HG03135 (cell line): ENCODE data around the gene RUFY1.
A peak's percentile ranks its signal among the peaks of the same experiment; 100 is the strongest.

Source experiments
- ATAC-seq: cut with Tn5 transposase; IDR thresholded peaks from one replicate; pipeline ENCODE4 v1.9.1; 2021; ENCODE audit warnings: mild to moderate bottlenecking, moderate library complexity; ENCODE audit not compliant: unreplicated experiment

Gene RUFY1

GRCh38 chr5:179657302-179658178 is 107.2 kb downstream of the RUFY1 start:
- peak; percentile 95 for ATAC-seq

- peak; percentile 52 for ATAC-seq
Measured at GRCh38 chr5:179658179-179658856, 108.0 kb downstream of the RUFY1 start.
